Osteoblast (primary cell): Measurements from ENCODE around the gene PLEKHA1. TPM values are rescaled to one million over a fixed set of nuclear protein-coding genes. Genes with fewer than 3 reads are reported as not detected.

Experiments
- DNase-seq: peaks from one replicate; pipeline ENCODE4 v3.0.0; 2011; ENCODE audit warnings: low spot score, mixed read lengths; ENCODE audit not compliant: insufficient read length; ENCODE audit errors: missing footprints
- H2AFZ ChIP-seq: 2 replicates; pipeline ENCODE4 v1.6.0; 2011; ENCODE audit warnings: mild to moderate bottlenecking, low read length
- H3K27ac ChIP-seq: 2 replicates; pipeline ENCODE4 v1.5.1; 2011; ENCODE audit warnings: mild to moderate bottlenecking, low read depth, low read length, moderate library complexity
- H3K27me3 ChIP-seq: 2 replicates; pipeline ENCODE4 v1.6.0; 2012; ENCODE audit warnings: mild to moderate bottlenecking, control low read depth, inconsistent platforms, low read length, moderate library complexity; ENCODE audit not compliant: insufficient read depth
- H3K36me3 ChIP-seq: 2 replicates; pipeline ENCODE4 v1.5.1; 2011; ENCODE audit warnings: mild to moderate bottlenecking, low read length, control low read depth, moderate library complexity; ENCODE audit not compliant: insufficient read depth
- H3K4me1 ChIP-seq: 2 replicates; pipeline ENCODE4 v1.5.1; 2011; ENCODE audit warnings: mild to moderate bottlenecking, low read length, control low read depth, moderate library complexity; ENCODE audit not compliant: insufficient read depth
- H3K4me2 ChIP-seq: 2 replicates; pipeline ENCODE4 v1.6.0; 2011; ENCODE audit warnings: mild to moderate bottlenecking, low read length; ENCODE audit not compliant: insufficient read depth
- H3K4me3 ChIP-seq: fragments of 200-600 bp; sonication (generic); 3 replicates; pipeline ENCODE4 v1.5.1; 2012; ENCODE audit warnings: mild to moderate bottlenecking, low read length, inconsistent platforms; ENCODE audit not compliant: insufficient read depth
- H3K79me2 ChIP-seq: 2 replicates; pipeline ENCODE4 v1.6.0; 2012; ENCODE audit warnings: mild to moderate bottlenecking, low read length, control low read depth, inconsistent platforms; ENCODE audit not compliant: insufficient read depth
- H3K9me3 ChIP-seq: 2 replicates; pipeline ENCODE4 v1.5.1; 2011; ENCODE audit warnings: low read depth, low read length, control low read depth
- H4K20me1 ChIP-seq: 2 replicates; pipeline ENCODE4 v1.6.0; 2012; ENCODE audit warnings: mild to moderate bottlenecking, low read length, control low read depth; ENCODE audit not compliant: insufficient read depth
- total RNA-seq: library from RNA; depleted of rRNA; stranded (reverse); fragments of >200 nt; gene quantifications from 2 replicates; pipeline ENCODE4 v1.2.3, GENCODE V29; 2012
- TF ChIP-seq, protein P1 (sequence below): IDR thresholded peaks from 2 replicates; pipeline ENCODE4 v1.5.1; 2011; ENCODE audit warnings: mild to moderate bottlenecking, low read depth, low read length, moderate library complexity; ENCODE audit errors: extremely low read depth

The PLEKHA1 gene
- total RNA-seq, 1 donor, result 17.4 TPM

DNA sequence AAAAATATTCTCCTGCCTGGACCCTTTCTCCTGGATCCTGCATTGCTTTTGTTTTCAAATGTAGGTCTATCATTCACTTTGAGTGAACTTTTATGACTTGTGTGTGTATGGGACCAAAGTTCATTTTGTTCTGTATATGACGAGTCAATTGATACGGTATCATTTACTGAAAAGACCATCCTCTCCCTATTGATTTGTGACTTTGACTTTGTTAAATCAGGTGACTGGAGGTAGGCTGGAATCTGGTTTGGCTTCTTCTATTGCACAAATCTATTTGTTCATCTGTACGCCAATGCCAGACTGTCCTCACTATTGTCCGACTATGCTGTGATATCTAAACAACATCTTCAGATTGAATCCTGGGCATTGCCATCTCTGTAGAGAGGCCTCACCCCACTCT, 74.6 kb downstream of the PLEKHA1 start:
- DNase-seq, result no peak
- Histone ChIP-seq H3K9me3 (no peaks in the 10 kb centered on the region), H2AFZ (no peak overlapping the region), H3K4me2 (no peak overlapping the region), H3K27ac (no peak overlapping the region), H3K4me1 (peaks cover 7% of the 10 kb centered on the region), H3K36me3 (no peaks in the 10 kb centered on the region), H3K4me3 (no peak overlapping the region), H3K27me3 (no peaks in the 10 kb centered on the region), H4K20me1 (no peaks in the 10 kb centered on the region), H3K79me2 (no peaks in the 10 kb centered on the region)
- TF ChIP-seq, protein P1, sequence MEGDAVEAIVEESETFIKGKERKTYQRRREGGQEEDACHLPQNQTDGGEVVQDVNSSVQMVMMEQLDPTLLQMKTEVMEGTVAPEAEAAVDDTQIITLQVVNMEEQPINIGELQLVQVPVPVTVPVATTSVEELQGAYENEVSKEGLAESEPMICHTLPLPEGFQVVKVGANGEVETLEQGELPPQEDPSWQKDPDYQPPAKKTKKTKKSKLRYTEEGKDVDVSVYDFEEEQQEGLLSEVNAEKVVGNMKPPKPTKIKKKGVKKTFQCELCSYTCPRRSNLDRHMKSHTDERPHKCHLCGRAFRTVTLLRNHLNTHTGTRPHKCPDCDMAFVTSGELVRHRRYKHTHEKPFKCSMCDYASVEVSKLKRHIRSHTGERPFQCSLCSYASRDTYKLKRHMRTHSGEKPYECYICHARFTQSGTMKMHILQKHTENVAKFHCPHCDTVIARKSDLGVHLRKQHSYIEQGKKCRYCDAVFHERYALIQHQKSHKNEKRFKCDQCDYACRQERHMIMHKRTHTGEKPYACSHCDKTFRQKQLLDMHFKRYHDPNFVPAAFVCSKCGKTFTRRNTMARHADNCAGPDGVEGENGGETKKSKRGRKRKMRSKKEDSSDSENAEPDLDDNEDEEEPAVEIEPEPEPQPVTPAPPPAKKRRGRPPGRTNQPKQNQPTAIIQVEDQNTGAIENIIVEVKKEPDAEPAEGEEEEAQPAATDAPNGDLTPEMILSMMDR, result no peak

DNA sequence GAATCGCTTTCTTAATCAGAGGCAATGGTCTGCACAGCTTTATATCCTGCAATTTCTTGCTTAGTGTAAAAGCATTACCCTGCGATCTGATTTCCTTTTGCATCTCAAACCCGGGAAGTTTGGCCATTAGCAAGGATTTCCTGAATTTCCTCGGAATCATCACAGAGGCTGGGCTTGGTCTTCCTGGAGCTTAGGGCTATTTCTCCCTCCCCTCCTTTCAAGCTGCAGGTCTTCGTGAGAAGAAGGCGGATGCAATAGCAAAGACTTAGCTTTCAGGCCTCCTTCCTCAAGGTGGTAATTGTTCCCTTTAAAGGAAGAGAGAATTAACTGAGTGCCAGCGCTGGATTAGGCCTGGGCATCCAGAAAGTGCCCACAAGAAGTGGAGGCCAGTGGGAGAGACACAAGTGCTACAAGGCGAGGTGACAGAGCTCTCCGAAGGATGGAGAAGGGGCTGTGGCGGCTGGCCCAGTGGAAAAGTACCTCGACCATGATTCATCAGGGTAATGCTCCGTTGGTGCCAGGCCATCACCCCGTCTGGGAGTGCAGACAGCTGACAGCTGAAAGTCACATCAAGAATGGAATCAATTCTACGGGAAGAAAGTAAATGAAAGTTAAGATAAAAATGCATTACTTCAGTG, 76.0 kb downstream of the PLEKHA1 start:
- Histone ChIP-seq H3K36me3 (no peaks in the 10 kb centered on the region), H4K20me1 (no peaks in the 10 kb centered on the region), H3K4me2 (no peak overlapping the region), H3K4me1 (peaks cover 5% of the 10 kb centered on the region), H3K4me3 (no peak overlapping the region), H2AFZ (no peak overlapping the region), H3K79me2 (no peaks in the 10 kb centered on the region), H3K27me3 (no peaks in the 10 kb centered on the region), H3K27ac (no peak overlapping the region), H3K9me3 (no peaks in the 10 kb centered on the region)
- DNase-seq, result no peak
- TF ChIP-seq, protein P1, result no peak

DNA sequence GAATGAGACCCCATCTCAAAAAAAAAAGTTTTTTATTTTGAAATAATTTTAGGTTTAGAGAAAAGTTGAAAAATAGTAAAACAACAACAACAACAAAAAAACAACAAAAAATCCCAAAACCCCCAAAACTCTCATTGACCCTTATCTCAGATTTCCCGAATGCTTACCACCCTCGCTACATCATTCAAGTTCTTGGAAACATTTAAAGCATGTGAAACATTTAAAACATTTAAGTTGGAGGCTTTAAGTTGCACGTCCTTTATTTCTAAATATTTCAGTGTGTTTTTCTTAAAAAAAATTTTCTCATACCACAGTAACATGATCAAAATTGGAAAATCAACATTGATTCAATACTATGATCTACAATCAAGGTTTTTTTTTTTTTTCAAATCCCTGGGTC, 79.6 kb downstream of the PLEKHA1 start:
- Histone ChIP-seq H2AFZ (no peak overlapping the region), H4K20me1 (no peaks in the 10 kb centered on the region), H3K27me3 (peaks cover 8% of the 10 kb centered on the region), H3K4me1 (no peaks in the 10 kb centered on the region), H3K4me3 (no peak overlapping the region), H3K27ac (no peak overlapping the region), H3K4me2 (no peak overlapping the region), H3K36me3 (no peaks in the 10 kb centered on the region), H3K79me2 (no peaks in the 10 kb centered on the region), H3K9me3 (no peaks in the 10 kb centered on the region)
- TF ChIP-seq, protein P1, result no peak
- DNase-seq, result no peak

DNA sequence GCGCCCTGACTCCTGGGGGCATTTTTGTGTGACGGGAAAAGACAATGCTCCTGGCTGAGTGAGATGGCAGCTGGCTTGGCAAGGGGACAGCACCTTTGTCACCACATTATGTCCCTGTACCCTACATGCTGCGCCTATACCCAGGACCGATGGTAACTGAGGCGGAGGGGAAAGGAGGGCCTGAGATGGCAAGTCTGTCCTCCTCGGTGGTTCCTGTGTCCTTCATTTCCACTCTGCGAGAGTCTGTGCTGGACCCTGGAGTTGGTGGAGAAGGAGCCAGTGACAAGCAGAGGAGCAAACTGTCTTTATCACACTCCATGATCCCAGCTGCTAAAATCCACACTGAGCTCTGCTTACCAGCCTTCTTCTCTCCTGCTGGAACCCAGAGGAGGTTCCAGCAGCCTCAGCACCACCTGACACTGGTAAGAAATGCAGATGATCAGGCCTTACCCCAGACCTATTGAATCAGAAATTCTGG, 80.1 kb downstream of the PLEKHA1 start, which contains the start of gene ARMS2:
ARMS2 (plus strand) TSS at position 51 of the 478 bp plus-strand sequence; CDS start at position 126, 75 bp downstream.
- TF ChIP-seq, protein P1, result no peak
- no peak within 1 kb of the TSS for H3K27ac ChIP-seq
- no peak for DNase-seq
- H3K9me3 ChIP-seq, result no peaks in the 10 kb centered on the region
- peaks cover 8% of the 10 kb centered on the region for H3K27me3 ChIP-seq
- H3K79me2 ChIP-seq, result no peaks in the 10 kb centered on the region
- no peak within 1 kb of the TSS for H3K4me2 ChIP-seq
- no peak within 1 kb of the TSS for H3K4me3 ChIP-seq
- H2AFZ ChIP-seq, result no peak within 1 kb of the TSS
- no peaks in the 10 kb centered on the region for H3K4me1 ChIP-seq
- no peaks in the 10 kb centered on the region for H3K36me3 ChIP-seq
- no peaks in the 10 kb centered on the region for H4K20me1 ChIP-seq
